T-helper 2 cell treated with Interferon-gamma antibody and Interleukin-4, amounts not matched to agents 100 ng/mL and 5 ng/mL, for 36 hours (primary cell): ENCODE data around the gene RNMT. TPM values are rescaled to one million over a fixed set of nuclear protein-coding genes. Genes with fewer than 3 reads are reported as not detected.

ENCODE experiments used
- intact Hi-C: fragments of 100-400 bp; cut with micrococcal nuclease; formaldehyde crosslinking; loops from one replicate; pipeline ENCODE4 v1.15.1; 2023
- total RNA-seq: library from RNA; stranded (reverse); gene quantifications from 2 replicates; pipeline ENCODE4 v1.2.3, GENCODE V29; 2022

The RNMT gene
- total RNA-seq, 1 donor from 2014 or later: 30.9 TPM

- intact Hi-C loops: loop anchor here (5.0 kb wide), 1 partner anchor 252 kb away; no protein-coding TSS in a partner anchor
Measured at GRCh38 chr18:13809531-13810255, 83.2 kb downstream of the RNMT start.

GRCh38 chr18:13810950-13811485 is 84.5 kb downstream of the RNMT start:
- intact Hi-C loops: loop anchor here (5.0 kb wide), 1 partner anchor 254 kb away; no protein-coding TSS in a partner anchor

GRCh38 chr18:13811993-13812392 is 85.5 kb downstream of the RNMT start:
- intact Hi-C loops: loop anchor here (2.0 to 5.0 kb wide), 2 partner anchors 255 to 275 kb away; no protein-coding TSS in a partner anchor

- intact Hi-C loops: loop anchor here (2.0 to 5.0 kb wide), 2 partner anchors 256 to 273 kb away; no protein-coding TSS in a partner anchor
Measured at GRCh38 chr18:13813271-13813849, 86.9 kb downstream of the RNMT start.

Other genes with a start within 250 kb of the RNMT start
- 18.6 and 19.9 TPM in 2 replicates for gene FAM210A, start 115 bp upstream of the RNMT start, total RNA-seq
- gene MC5R, start 97.5 kb downstream of the RNMT start, total RNA-seq: 0.09 TPM in 1 of 2 replicates, not detected in the other
- not detected in 2 replicates for gene MC2R, start 188.9 kb downstream of the RNMT start, total RNA-seq